Activated CD4-positive, alpha-beta T cell treated with anti-CD3 and anti-CD28 coated beads, Interleukin-2, Interleukin-6, amounts not matched to agents 100 ng/mL and 50 ng/mL, durations not matched to agents 16 hours and 8 hours (primary cell): Measurements from ENCODE around the gene COMP.

ENCODE experiments used
- DNase-seq: peaks from one replicate; pipeline ENCODE4 v3.0.0-alpha.2; 2020

COMP gene

DNA sequence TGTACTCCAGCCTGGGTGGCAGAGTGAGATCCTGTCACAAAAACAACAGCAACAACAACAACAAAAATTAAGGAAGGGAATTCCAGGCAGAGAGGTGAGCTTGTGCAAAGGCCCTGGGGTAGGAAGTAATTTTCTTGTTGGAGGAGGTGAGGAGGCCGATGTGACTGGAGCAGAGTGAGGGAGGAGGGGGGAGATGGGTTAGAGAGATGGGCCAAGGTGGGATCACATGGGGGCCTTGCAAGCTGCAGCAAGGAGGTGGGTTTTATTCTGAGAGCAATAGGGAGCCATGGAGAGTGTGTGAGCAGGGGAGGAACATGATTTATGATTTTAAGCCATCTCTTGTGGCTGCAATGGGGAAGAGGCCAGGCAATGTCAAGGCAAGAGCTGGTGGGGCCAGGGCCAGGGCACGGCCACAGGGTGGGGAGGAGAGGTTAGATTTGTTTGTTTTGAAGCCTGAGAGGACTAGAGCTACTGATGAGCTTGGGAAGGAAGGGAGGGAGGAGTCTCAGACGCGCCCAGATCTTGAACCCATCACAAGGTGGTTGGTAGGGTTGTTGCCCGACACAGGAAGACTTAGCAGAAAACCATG lies 12.5 kb upstream of the COMP start:
- no peak for DNase-seq

GRCh38 chr19:18802354-18802753 lies 11.2 kb upstream of the COMP start:
- DNase-seq = no peak

DNA sequence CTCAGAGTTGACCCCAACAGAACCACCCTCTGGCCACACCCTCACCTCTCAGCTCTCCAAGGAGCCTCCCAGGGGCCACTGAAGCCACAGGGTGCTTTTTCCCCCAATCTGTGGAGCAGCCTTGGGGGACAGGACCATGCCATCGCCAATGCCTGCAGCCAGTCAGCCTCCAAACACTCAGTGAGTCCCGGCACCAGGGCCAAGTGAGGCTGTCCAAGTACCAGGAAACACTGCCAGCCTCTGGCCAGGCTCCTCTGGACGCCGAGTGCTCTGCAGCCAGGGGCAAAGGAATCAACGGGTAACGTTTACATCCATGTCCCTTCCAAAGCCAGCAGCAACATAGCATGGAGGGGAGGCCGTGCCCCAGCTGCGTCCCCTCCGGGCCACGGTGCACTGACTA lies 9.5 kb upstream of the COMP start:
- no peak for DNase-seq

DNA sequence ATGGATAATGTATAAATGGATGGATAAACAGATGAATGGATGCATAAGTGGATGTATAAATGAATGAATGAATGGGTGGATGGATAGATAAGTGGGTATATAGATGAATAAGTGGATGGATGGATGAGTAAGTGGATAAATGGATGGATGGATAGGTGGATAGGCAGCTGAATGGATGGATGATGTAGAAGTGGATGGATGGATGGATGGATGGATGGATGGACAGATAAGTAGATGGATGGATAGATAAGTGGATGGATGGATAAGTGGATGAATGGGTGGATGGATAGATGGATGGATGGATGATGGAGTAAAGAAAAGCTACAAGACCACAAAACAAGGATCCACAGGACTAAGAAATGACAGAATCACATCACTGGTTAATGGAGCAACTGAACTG lies 9.0 kb upstream of the COMP start:
- no peak for DNase-seq

DNA sequence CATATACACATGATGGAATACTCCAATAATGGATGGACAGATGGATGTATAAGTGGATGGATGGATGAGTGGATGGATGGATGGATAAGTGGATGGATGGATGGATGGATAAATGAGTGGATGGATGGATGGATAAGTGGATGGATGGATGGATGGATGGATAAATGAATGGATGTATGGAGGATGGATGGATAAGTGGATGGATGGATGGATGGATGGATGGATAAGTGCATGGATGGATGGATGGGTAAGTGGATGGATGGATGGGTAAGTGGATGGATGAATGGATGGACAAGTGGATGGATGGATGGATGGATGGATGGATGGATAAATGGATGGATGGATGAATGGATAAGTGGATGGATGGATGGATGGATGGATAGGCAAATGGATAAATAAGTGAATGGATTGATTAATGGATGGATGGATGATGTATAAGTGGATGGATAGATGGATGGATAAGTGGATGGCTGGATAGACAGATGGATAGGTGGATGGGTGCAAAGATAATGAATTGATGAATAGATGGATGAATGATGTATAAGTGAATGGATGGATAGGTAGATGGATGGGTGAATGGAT lies 8.4 kb upstream of the COMP start:
- no peak for DNase-seq

DNA sequence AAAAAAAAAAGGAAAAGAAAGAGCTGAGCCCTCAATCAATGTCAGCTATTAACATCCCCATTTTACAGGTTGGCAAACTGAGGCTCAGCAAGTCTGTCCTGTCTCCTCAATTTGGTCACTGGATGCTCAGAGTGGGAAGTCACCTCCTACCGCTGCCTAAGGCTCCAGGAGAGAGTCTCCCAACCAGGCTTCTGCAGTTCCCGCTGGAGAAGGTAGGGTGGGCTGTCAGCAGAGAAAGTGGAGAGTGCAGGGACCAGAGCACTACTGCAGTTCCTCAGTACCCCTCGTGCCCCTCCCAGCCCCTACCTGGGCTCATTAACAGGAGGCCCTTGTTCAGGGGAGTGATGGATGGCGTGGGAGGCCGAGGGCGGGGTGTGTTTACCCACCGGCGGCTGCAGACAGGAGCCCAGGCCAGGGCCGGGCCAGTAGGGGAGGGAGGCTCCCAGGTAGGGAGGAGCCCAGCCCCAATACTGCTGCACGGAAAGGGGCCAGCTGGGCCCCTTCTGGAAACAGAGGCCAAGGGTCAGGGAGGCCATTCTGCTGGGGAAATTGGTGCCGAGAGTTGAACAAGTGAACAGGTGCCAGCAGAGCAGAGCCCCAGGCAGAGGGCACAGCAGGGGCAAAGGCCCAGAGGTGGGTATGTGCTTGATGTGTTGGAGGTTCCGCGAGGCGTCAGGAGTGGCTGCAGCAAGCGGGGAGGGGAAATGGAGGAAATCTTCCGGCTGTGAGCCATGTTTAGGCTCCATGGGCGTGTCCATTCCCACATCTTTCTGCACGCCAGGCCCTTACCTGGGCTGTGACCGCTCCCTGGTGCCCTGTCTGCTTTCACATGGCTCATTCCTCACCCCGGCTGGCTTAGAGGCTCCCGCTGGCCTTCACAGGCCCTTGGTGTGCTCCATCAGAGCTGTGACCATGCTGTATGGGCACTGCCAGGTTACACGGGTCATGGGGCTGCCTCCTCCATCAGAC lies 7.6 kb upstream of the COMP start:
- no peak for DNase-seq

GRCh38 chr19:18796239-18796638 lies 5.1 kb upstream of the COMP start:
- peak; percentile 19 for DNase-seq

GRCh38 chr19:18795540-18795939 lies 4.4 kb upstream of the COMP start:
- no peak for DNase-seq

DNA sequence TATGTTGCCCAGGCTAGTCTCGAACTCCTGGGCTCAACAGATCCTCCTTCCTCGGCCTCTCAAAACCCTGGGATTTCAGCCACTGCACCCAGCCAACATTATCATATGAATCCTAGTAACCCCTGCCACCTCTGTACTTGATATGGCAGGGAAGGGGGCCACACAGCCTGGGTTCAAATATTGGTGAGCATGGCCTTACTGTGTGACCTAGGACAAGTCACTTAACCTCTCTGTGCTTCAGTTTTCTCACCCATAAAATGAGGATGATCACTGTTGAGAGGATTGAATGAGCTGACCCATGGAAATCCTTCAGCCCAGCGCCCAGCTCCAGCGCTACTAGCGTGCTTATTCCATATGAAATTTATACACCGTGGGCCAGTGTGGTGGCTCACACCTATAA lies 3.6 kb upstream of the COMP start:
- DNase-seq = no peak

DNA sequence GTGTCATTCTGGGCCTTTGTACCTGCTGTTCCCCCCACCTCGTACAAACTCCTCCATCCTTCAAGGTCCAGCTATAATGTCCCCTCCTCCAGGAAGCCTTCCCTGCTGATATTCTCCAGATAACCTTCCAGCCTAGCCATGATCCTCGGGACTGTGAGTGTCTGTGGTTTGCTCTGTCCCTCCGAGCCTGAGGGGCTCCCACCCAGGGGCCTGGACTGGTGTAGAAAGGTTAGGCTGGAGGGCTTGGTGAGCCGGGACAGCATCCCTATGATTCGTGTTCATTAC lies 2.9 kb upstream of the COMP start:
- no peak for DNase-seq

GRCh38 chr19:18793144-18794028 lies 2.3 kb upstream of the COMP start:
- no peak for DNase-seq

GRCh38 chr19:18792661-18793060 lies 1.6 kb upstream of the COMP start:
- no peak for DNase-seq

DNA sequence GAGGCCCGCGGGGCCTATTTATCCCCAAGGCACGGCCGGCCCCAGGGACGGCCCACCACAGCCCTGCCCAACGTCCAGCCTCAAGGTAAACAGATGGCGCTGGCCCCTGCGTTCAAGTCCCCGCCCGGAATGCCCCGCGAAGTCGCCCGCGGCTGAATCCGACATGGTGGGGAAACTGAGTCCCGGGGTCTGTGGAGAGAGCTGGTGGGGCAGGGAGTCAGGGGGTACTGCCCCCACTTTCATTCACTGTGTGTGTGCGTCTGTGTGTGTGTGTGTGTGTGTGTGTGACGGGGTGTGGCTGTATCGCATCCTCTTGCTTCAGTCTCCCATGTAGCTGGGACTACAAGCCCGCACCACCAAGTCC lies 192 bp upstream of the COMP start:
- DNase-seq = no peak

- peak; percentile 26 for DNase-seq
These were observed 1.1 kb downstream of the COMP start for GRCh38 chr19:18789883-18790565.

GRCh38 chr19:18789422-18789869 lies 1.7 kb downstream of the COMP start:
- no peak for DNase-seq

- DNase-seq = no peak
These were observed 2.3 kb downstream of the COMP start for GRCh38 chr19:18788529-18789421.

DNA sequence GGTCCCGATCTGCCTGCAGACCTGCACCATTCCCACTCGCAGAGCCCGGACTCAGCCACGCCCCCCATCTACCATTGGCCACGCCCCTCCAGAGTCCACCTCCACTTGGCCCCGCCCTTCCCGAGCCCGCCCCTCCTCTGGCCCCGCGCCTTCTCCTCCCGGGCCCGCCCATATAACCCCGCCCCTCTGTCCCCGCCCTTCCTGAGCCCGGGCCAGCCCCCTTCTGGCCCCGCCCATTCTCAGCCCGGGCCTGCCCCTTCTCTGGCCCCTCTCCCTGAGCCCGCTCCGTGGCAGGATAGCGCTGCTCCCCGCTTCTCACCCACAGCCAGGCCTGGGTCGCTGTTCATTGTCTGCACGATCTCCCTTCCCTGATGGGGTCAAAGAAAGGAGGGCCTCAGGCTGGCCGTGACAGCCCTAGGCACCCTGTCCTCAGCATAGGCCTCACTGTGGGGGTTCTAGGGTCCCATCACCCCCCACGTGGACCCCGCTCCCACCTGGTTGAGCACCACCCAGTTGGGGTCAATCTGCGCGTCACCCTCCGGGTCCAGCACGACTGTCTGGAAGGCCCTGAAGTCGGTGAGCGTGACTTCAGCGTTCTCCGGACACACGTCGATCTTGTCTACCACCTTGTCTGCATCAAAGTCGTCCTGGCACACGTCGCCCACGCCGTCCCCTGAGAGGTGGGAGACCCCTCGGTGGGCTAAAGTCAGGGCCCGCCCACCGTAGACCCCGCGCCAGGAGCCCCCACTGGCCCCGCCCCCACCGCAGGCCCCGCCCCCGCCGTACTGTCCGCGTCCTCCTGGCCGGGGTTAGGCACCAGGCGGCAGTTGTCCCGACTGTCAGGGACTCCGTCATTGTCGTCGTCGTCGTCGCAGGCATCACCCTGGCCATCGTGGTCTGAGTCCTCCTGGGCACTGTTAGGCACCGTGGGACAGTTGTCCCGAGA lies 5.7 kb downstream of the COMP start:
- peak; percentile 85 for DNase-seq

- no peak for DNase-seq
These were observed 6.4 kb downstream of the COMP start for GRCh38 chr19:18784786-18785120.

- no peak for DNase-seq
These were observed 6.9 kb downstream of the COMP start for GRCh38 chr19:18783958-18784785.
